ENCODE results near the gene EGFR.

EGFR gene

GRCh38 chr7:55085511-55086412 is 66.9 kb downstream of the EGFR start:
- DNase-seq: no peak

GRCh38 chr7:55086413-55087201 is 67.8 kb downstream of the EGFR start:
- no peak for DNase-seq

GRCh38 chr7:55087521-55087961 is 68.7 kb downstream of the EGFR start:
- DNase-seq: no peak

GRCh38 chr7:55088107-55088506 is 69.3 kb downstream of the EGFR start:
- DNase-seq: no peak

- no peak for DNase-seq
Measured at GRCh38 chr7:55088620-55089019, 69.8 kb downstream of the EGFR start.

- DNase-seq: no peak
Measured at GRCh38 chr7:55092186-55092974, 73.6 kb downstream of the EGFR start.

- no peak for DNase-seq
Measured at GRCh38 chr7:55092975-55093373, 74.2 kb downstream of the EGFR start.

- no peak for DNase-seq
Measured at GRCh38 chr7:55093674-55094073, 74.9 kb downstream of the EGFR start.

GRCh38 chr7:55094092-55094690 is 75.4 kb downstream of the EGFR start:
- no peak for DNase-seq

- DNase-seq: no peak
Measured at GRCh38 chr7:55095672-55096071, 76.9 kb downstream of the EGFR start.

GRCh38 chr7:55096323-55096722 is 77.5 kb downstream of the EGFR start:
- DNase-seq: no peak

GRCh38 chr7:55097100-55097499 is 78.3 kb downstream of the EGFR start:
- no peak for DNase-seq

- no peak for DNase-seq
Measured at GRCh38 chr7:55099066-55099820, 80.4 kb downstream of the EGFR start.

- DNase-seq: no peak
Measured at GRCh38 chr7:55099821-55100543, 81.2 kb downstream of the EGFR start.

GRCh38 chr7:55100544-55101327 is 81.9 kb downstream of the EGFR start:
- no peak for DNase-seq

GRCh38 chr7:55101359-55101758 is 82.5 kb downstream of the EGFR start:
- DNase-seq: no peak

- no peak for DNase-seq
Measured at GRCh38 chr7:55104123-55104522, 85.3 kb downstream of the EGFR start.

GRCh38 chr7:55104712-55105433 is 86.1 kb downstream of the EGFR start:
- no peak for DNase-seq

- DNase-seq: no peak
Measured at GRCh38 chr7:55105952-55106351, 87.1 kb downstream of the EGFR start.

GRCh38 chr7:55107946-55108345 is 89.1 kb downstream of the EGFR start:
- DNase-seq: no peak
